Spleen (tissue), 7 donors: Measurements from ENCODE around the gene COCH.

ENCODE experiments used
- CTCF ChIP-seq, 11 experiments: fragments of 200-600 bp in 7 of 11; fragments of 450-650 bp in 4 of 11; sonication (generic) in 4 of 11; IDR thresholded peaks in 8 of 11; conservative IDR thresholded peaks in 3 of 11; 1 replicate in 7 of 11; 2 replicates in 4 of 11; pipeline versions ENCODE4 v1.4.0 to v1.8.0; 2016 to 2021; ENCODE audit warnings: antibody characterized with exemption in 11 of 11, inconsistent platforms in 4 of 11, mild to moderate bottlenecking in 1 of 11
- POLR2A ChIP-seq, 3 donors: fragments of 450-650 bp; IDR thresholded peaks; one replicate each; pipeline ENCODE4 v1.5.1; 2017; ENCODE audit warnings: antibody characterized with exemption in 3 of 3, mild to moderate bottlenecking in 1 of 3
- donor health status: DM: no; HTN: no; CAD: no; lungs with moderate emphysema.
- donor health status: DM: no; HTN: no; CAD: no.
- donor health status: DM: no; HTN: no; CAD: no.

- TF ChIP-seq CTCF (IDR thresholded peaks at IDR 0.05 in 8 of 11, conservative IDR thresholded peaks at IDR 0.05 in 3 of 11), result no peak
- TF ChIP-seq POLR2A (IDR thresholded peaks at IDR 0.05), result no peak
These were observed 4.7 kb upstream of the COCH start for GRCh38 chr14:30869551-30870155.
